ENCODE measurements around the gene PLEKHG7.
"Not testable (repeated sequence)": the region's sequence is repeated elsewhere in the genome, so short reads cannot be mapped to it uniquely, and the experiment has no call there.

PLEKHG7 gene

GRCh38 chr12:92784797-92785562 is 82.2 kb downstream of the PLEKHG7 start:
- TF ChIP-seq CTCF (IDR thresholded peaks at IDR 0.05; ENCODE audit: extremely low read depth, insufficient read depth, missing control alignments), result peak; percentile 55
- peak; percentile 57 for DNase-seq (ENCODE audit: low spot score)
- in situ Hi-C loops (cut with MboI; ENCODE audit: low pct_unique_long_range_greater_than_20kb, low sequenced_read_pairs, unreplicated experiment), result loop anchor here (5.0 to 25.0 kb wide), 3 partner anchors 202 to 1302 kb away; no protein-coding TSS in a partner anchor

GRCh38 chr12:92785563-92785950 is 82.8 kb downstream of the PLEKHG7 start:
- TF ChIP-seq CTCF (IDR thresholded peaks at IDR 0.05; ENCODE audit: extremely low read depth, insufficient read depth, missing control alignments), result no peak
- DNase-seq (ENCODE audit: low spot score), result no peak
- in situ Hi-C loops (cut with MboI; ENCODE audit: low pct_unique_long_range_greater_than_20kb, low sequenced_read_pairs, unreplicated experiment), result loop anchor here (5.0 to 25.0 kb wide), 3 partner anchors 202 to 1302 kb away; no protein-coding TSS in a partner anchor

DNA sequence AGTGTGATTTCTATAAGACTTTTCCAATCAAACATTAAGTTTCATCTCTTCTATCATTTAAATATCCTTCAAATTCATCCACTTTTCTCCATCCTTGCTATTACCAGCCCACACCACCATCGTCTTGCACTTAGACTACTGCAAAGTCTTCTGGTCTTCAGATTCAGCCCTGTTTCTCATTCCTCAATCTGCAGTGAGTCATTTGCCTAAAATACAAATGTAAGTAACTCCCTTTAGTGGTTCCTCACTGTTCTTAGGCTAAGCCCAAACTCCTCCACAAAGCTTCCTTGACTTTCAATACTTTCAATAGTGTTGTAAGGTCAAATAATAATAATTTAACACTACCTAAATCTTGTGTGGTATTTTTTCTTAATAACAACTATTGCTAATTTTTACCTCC is 83.3 kb downstream of the PLEKHG7 start:
- no peak for DNase-seq (ENCODE audit: low spot score)
- in situ Hi-C loops (cut with MboI; ENCODE audit: low pct_unique_long_range_greater_than_20kb, low sequenced_read_pairs, unreplicated experiment), result loop anchor here (5.0 to 25.0 kb wide), 3 partner anchors 201 to 1301 kb away; no protein-coding TSS in a partner anchor
- no peak for TF ChIP-seq CTCF (IDR thresholded peaks at IDR 0.05; ENCODE audit: extremely low read depth, insufficient read depth, missing control alignments)

DNA sequence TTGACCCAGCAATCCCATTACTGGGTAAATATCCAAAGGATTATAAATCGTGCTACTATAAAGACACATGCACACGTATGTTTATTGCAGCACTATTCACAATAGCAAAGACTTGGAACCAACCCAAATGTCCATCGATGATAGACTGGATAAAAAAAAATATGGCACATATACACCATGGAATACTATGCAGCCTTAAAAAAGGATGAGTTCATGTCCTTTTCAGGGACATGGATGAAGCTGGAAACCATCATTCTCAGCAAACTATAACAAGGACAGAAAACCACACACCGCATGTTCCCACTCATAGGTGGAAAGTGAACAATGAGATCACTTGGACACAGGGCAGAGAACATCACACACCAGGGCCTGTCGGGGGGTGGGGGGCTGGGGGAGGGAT is 91.6 kb downstream of the PLEKHG7 start:
- not testable (repeated sequence) for DNase-seq (ENCODE audit: low spot score)
- in situ Hi-C loops (cut with MboI; ENCODE audit: low pct_unique_long_range_greater_than_20kb, low sequenced_read_pairs, unreplicated experiment), result loop anchor here (25.0 kb wide), 1 partner anchor 1293 kb away; no protein-coding TSS in a partner anchor

GRCh38 chr12:92794814-92795213 is 92.0 kb downstream of the PLEKHG7 start:
- in situ Hi-C loops (cut with MboI; ENCODE audit: low pct_unique_long_range_greater_than_20kb, low sequenced_read_pairs, unreplicated experiment), result loop anchor here (25.0 kb wide), 1 partner anchor 1292 kb away; no protein-coding TSS in a partner anchor
- TF ChIP-seq CTCF (IDR thresholded peaks at IDR 0.05; ENCODE audit: extremely low read depth, insufficient read depth, missing control alignments), result no peak
- DNase-seq (ENCODE audit: low spot score), result no peak

GRCh38 chr12:92796650-92797049 is 93.9 kb downstream of the PLEKHG7 start:
- TF ChIP-seq CTCF (IDR thresholded peaks at IDR 0.05; ENCODE audit: extremely low read depth, insufficient read depth, missing control alignments), result no peak
- in situ Hi-C loops (cut with MboI; ENCODE audit: low pct_unique_long_range_greater_than_20kb, low sequenced_read_pairs, unreplicated experiment), result loop anchor here (25.0 kb wide), 1 partner anchor 1291 kb away; no protein-coding TSS in a partner anchor
- no peak for DNase-seq (ENCODE audit: low spot score)

DNA sequence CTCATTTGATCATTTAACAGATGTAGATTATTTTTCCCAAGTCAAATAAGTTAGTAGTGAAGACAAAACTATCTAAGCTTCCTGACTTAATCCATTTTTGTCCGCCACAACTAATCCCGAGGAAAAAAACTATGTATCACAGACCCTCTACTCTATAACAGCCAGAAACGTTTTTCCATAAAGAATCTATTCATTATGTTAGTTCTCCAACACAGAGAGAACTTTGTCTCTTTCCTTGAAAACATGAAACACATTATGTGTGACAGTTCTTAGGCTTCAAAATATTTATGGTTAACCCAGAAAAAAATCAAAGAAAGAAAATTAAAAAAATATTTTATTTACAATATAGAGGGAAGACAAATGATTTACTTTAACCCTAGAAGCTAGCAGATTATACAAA is 100.1 kb downstream of the PLEKHG7 start:
- in situ Hi-C loops (cut with MboI; ENCODE audit: low pct_unique_long_range_greater_than_20kb, low sequenced_read_pairs, unreplicated experiment), result no loop called here
- no peak for DNase-seq (ENCODE audit: low spot score)
- TF ChIP-seq CTCF (IDR thresholded peaks at IDR 0.05; ENCODE audit: extremely low read depth, insufficient read depth, missing control alignments), result no peak

Data from GM13977 (cell line).